LoVo (cell line): ENCODE data around the gene TMEM35A.
"Not testable (repeated sequence)": the region's sequence is repeated elsewhere in the genome, so short reads cannot be mapped to it uniquely, and the experiment has no call there.

ENCODE experiments used
- DNase-seq: peaks from one replicate; pipeline ENCODE4 v3.0.0-alpha.2; 2016; ENCODE audit warnings: low spot score

The TMEM35A gene, protein sequence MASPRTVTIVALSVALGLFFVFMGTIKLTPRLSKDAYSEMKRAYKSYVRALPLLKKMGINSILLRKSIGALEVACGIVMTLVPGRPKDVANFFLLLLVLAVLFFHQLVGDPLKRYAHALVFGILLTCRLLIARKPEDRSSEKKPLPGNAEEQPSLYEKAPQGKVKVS

DNA sequence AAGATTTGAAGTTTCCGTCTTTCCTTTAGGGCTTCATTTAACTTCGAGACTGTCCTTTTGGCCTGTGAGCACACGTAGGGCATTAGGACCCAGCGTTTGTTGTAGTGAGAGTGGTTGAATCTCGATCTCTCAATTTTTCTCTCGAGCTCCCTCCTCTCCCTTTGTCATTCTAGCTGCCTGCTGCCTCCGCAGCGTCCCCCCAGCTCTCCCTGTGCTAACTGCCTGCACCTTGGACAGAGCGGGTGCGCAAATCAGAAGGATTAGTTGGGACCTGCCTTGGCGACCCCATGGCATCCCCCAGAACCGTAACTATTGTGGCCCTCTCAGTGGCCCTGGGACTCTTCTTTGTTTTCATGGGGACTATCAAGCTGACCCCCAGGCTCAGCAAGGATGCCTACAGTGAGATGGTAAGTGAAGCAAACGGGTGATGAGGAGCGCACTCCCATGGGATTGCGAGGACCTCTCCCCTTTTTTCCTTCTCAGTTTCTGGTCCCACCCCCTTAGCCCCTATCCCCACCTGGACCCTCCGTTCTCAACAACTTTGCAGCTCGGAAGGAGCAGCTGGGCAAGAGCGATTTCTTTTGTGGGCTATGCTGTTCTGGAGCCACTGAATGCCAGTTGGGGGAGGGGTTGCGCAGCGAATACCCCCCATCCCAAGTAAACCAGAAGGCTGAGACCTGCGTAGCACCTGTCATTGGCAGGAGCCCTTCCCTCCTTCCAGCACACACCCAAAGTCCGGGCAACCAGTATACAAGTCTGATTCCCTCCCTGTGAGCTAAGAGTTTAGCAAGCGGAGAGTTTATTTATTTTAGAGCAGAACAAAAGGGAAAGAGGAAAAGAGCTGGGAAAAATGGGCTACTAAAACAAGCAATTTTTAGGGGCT lies at the start of gene TMEM35A:
Gene TMEM35A (plus strand): TSS at position 164 of the 883 bp plus-strand sequence. CDS start 124 bp downstream, at position 288.
- no peak for DNase-seq

DNA sequence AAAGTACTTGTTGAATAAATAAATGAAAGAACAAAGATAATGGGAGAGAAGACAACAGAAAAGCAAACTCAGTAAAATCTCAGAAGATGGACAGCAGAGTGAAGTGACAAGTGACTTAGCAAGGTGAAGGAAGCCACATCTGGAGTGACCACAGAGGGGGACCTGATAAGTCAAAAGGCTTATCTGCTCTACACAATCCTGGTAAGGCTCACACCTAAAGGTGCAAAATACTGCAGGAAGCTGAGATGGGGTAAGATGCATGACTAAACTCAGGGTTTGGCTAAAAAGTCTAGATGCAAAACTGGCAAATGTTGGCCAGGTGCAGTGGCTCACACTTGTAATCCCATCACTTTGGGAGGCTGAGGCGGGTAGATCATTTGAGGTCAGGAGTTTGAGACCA lies 49.0 kb upstream of the TMEM35A start:
- DNase-seq, result no peak

DNA sequence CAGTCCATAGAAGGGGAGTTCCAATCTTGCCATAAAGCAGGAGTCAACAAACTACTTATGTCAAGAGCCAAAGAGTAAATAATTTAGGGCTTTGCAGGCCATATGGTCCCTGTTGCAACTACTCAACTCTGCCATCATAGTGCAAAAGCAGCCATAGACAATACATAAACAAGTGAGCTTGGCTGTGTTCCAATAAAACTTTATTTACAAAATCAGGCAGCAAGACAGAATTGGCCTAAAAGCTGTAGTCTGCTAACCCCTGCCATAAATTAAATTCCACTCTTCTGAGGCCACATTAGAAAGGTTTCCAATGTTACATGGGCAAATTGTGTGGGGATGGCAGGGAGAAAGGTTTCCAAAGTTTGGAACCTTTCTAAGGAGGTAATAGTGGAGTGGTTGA lies 41.4 kb upstream of the TMEM35A start:
- no peak for DNase-seq

DNA sequence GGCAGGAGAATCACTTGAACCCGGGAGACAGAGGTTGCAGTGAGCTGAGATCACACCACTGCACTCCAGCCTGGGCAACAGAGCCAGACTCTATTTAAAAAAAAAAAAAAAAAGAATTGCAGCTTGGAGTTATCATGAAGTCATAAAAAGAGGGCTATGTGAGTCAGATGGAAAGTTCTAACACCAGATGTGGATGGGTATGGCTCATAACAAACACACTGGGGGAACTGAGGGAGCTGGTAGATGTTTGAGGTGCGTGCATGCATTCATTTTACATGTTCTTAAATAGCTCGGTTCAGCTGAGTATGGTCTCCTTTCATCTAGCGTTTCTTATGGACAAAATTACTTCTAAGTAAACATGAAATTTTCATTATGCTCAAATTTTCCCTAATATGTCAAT lies 38.5 kb upstream of the TMEM35A start:
- no peak for DNase-seq

DNA sequence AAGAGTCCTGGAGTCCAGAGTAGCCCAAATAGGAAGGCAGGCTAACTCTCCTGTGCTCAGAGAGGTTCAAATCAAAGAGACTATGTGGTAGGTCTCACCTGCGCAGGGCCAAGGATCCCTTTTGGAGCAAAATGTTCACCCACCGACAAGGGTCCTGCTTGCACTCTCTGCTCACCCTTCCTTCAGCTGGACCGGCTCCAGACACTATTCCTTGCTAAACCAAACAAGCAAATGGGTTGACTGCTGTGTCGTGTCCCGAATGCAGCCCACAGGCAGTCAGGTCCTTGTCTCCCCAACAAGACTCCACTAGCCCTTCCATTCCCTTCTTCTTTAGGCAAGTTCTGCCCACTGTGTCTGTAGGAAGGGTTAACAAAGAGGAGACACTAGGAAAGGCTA lies 27.5 kb upstream of the TMEM35A start:
- DNase-seq, result no peak

DNA sequence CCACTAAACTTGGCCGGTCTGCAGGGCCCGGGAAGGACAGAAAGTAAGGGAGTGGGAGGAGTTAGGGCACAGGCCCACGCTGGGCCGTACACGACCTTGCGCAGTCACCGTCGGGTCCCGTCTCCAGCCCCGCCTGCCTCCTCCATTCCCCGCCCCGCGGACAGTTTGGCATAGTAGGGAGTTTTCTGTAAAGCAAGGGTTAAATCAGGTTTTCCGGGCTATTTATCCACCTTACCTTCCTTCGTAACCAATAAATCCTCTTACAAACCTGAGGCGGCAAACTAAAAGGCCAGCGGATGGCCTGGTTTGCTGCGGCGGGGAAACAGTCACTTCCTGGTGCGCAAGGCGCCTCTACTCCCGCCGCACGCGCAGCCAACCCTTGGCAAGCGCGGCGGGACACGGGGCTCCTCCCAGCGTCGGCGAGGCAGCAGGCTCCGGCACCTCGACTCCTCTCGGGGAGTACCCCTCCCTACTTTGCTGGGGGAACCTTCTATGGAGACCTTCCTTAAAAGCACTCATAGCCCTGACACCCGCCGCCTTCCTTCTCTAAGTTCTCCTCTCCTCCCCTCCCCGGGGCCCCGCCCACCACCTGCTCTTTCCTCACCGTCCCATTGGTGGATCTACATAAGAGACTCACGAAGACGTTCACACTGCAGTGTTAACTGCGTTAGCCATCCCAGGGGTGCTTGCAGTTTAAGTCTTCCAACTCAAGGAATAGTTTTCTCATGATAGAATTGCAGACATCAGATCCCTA lies 27.0 kb upstream of the TMEM35A start, which contains the start of gene TRMT2B:
Gene TRMT2B (minus strand): TSS at position 563 of the 754 bp plus-strand sequence. CDS start 9,822 bp downstream, outside the sequence.
- peak; percentile 65 for DNase-seq

DNA sequence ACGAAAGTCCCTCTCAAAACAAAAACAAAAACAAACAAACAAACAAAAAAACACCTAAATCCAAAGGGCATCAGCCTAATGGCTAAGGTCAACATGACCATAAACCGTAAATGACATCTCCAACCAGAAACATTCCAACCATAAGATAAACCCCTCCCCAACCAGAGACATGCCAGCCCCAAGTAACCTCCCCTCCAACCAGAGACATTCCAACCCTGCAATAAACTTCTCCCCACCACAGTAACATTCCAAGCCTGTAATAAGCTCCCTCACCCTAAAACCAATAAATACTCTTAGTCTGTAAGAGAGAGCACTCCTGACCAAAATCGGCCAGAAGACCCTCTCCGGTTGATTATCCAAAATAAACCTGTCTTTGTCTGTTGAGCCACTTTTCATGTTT lies 22.1 kb upstream of the TMEM35A start:
- not testable (repeated sequence) for DNase-seq

DNA sequence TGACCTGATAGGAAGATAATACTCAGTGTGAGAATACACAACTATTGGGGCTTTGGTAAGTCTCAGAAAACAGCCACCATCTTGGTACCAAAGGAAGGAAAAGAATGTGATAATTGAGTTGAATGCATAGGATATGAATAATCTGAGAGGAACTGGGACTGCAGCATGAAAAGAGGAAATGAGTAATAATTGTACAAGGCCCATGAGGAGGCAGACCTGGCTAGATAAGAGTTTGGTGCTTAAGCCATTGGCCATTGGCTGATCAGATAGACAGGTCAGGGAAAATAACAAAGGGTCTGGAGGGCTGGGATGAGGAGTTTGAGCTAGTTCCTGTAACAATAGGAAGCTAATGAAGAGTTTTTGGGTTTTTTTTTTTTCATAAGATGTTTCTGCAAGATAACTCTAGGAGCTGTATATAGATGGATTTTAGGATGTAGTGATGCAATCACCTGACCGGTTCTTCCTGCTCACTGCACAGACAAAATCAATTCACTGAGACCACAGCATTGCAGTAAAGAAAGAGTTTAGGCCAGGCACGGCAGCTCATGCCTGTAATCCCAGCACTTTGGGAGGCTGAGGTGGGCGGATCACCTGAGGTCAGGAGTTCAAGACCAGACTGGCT lies 21.5 kb upstream of the TMEM35A start:
- no peak for DNase-seq

DNA sequence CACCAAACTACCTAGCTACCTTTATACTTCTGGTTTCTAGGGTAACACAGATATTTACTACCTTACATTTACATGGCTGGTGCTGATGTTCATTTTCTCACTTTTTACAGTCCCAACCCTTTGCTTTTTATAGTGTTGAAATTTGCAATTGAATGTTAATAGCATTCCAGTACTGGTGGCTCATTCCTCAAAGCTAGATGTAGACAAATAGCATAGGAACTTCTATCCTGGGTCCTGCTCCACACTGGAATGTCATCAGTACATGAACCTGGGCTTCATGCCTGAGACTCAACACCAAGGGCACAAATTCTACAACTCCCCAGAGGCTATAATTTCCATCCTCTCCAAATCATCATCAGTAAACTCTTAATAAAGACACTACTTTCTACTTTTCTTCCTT lies 16.5 kb upstream of the TMEM35A start:
- no peak for DNase-seq

DNA sequence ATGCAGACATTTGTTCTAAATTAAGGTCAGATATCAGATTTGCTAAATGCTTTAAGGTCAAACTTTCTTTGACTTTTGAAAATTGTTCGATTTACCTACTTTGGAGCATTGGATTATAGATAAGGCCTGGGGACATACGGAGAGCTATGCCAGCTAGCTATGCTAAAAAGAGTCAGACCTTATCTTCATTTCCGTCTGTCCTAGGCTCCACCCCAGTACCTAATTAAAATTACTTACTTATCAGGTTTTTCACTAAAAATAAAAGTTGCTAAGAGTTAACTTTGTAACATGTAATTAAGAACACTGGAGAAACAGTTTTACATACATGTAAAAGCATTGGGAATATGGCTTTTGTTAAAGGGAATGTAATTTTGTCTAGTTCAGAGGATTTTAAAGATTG lies 7.1 kb upstream of the TMEM35A start:
- DNase-seq, result no peak

DNA sequence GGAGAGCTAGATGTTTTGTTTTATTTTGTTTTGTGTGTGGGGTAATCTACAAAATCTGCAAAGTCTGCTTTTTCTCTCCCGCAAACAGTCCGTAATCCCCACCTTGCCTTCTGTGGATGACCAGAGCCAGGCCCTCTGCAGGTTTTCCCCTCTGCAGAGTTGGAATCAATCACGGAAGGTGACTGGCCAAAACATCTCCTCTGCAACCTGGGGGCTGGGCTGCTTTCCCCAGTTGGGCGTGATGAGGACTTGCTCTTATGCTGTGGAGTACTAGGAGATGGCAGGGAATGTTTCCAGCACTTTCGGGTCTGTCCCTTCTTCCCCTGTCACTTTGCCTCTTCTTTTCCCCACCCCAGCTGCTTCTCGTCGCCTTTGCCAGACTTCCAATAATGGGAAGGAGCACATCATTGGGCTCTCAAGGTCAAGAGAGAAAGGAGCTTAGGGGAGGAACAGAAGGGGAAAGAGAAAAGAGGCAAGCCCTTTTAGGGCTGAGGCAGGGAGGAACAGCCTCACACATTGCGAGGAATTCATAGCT lies 1.1 kb downstream of the TMEM35A start:
- DNase-seq, result no peak

DNA sequence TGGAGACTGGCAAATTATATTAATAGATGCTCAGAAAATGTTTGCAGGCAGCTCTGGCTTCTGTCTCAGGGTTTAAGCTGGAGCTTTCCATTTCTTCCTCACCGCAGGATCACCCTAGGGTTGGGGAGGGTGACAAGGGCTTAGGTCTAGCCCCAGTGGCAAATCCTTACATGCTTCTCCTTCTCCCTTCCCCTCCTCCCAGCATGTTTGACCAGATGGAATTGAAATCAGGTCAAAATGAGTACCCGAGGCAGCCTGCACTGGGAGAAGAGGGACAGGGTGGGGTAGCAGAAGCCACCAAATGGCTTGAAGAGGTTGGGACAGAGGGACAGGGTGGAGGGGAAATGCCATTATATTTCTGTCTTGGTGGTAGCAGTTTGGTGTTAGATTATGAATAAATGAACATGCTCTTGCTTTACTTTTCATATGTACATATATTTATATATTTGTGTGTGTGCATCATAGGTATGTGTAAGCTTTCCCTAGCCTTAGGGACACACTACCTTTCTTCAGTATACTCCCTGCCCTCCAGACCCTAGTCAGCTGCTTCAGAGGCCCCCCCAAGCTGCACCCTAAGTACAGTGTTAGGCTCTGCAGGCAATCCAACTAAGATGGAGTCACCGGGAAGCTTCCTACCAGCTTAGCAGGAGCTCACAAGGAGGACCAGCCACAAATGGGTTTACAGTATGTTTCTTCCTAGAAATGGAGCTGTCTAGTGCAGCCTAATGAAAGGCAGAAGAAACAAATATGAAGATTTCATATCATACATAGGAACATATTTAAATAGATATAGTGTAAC lies 1.8 kb downstream of the TMEM35A start:
- no peak for DNase-seq

DNA sequence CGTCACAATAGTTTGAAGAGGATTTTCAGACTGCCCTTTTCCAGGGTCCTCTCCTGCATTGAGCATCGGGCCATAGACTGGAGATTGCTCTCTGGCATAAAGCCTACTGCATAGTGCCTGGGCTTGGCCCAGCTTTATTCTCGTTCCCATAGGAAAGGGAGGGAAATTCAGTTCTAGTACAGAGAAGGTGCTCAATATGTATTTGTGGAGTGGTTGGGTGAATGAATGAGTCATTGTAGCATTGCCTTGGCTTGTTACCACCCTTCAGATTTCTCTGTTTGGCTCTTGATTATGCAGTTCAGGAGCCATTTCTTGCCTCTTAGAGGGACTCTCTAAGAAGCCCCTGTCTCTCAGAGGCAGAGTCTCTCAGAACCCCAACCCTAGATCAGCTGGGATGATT lies 2.6 kb downstream of the TMEM35A start:
- DNase-seq, result no peak

DNA sequence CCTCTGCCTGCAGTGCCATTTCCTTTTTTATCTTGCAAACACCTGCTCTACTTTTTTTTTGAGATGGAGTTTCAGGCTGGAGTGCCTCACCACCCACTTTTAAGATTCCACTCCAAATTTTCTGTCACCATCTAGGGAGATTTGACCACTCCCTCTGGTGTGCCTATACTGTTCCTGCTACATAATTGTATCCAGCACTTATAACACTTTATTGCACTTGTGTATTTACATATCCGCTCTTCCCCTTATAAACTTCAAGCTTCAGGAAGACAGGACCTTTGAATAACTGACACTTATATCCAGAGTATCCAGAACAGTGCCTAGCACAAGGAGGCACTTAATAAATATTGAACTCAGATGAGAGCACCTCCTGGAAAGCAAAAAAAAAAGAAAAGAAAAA lies 13.1 kb downstream of the TMEM35A start:
- no peak for DNase-seq

DNA sequence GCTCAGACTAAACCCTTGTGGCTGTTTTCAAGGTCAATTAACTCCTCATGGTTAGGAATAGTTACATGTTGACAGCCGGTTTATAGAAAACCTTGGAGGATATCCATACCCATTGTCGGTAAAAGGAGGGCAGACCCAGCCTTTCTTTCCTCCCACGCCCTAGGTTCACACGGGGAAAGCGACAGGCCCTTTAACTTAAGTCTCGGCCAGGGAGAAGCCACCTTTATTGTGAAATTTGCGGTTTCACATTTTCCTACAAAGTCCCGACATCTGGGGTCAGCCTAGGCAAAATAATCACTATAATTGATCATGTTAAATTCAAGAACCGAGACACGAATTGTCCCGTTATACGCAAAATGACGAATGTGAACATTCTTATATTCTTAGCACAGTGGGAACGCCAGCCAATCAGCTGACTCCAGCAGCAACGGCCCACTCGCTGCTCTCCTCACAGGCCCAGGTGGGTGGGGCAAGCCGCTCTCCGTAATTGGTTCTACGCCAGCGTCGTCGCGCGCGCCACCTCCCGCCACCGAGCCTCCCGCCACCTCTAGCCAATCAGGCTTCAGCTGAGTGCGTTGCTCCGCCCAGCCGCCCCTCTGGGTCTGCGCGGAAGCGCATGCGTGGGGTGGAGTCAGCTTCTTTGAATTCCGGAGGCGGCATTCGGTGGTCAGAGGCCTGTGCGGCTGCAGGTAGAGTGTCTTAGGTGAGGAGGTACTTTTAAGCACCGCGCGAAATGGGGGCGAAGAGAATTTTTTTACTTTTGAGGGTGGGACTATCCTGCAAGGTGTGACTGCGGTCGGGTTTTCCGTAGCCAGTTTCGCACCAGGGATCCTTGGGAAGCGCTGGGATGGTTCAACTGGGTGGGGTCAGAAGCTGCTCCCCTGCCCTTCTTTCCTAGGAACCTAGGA lies 19.1 kb downstream of the TMEM35A start, which contains the start of gene CENPI:
Gene CENPI (plus strand): TSS at position 659 of the 908 bp plus-strand sequence. CDS start 2,867 bp downstream, outside the sequence.
- DNase-seq, result peak; percentile 86

DNA sequence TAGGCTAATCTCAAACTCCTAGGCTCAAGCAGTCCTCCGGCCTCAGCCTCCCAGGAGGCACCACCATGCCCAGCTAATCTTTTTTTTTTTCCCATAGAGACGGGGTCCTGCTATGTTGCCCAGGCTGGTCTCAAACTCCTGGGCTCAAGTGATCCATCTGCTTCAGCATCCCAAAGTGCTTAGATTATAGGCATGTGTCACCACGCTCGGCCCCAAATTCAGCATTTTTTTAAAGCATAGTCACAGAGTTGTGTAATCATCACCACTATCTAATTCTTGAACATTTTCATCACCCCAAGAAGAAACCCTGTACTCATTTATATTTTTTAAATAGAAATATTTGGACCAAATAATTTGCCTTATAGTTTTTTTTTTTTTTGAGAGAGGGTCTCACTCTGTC lies 29.6 kb downstream of the TMEM35A start:
- no peak for DNase-seq

DNA sequence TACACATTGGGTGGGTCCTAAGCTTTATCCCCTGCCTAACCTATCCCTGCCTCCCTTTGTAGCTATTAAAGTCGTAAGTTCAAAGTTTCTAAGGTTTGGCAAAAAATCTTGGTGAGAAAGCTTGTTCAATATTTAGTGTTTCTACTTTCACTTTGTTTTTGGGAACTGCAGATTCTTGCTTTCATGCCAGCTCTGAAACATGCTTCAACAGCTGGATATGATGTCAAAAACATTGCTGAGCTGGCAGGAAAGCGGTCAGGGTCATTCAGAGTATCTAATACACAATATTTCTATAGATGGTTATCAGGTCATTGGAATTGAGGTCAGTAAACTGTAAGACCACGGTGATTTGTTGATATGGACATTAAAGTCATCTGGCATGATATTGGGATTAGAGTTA lies 39.0 kb downstream of the TMEM35A start:
- no peak for DNase-seq

DNA sequence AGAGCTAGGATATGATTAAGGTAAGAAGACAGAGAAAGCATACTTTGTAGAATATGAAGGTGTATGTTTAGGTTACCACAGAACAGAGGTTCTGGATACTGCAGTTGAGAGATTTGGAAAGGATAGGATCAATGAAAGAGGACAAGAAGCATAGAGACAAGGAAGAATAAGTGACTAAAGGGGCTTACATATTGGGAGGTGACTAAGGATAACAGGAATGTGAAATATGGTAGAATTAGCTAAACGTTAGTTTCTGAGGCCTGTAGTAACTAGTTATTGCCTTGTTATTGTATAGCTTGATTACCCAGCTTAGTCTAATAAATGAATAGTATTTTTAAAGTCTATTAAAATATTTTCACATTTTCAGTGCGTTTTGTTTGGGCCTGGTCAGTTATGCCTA lies 57.6 kb downstream of the TMEM35A start:
- DNase-seq, result no peak
